NCI-H345 treated with DMSO at 0.1 percent for 48 hours (cell line): ENCODE results near the gene MYBPC2.
"Not testable (repeated sequence)": the region's sequence is repeated elsewhere in the genome, so short reads cannot be mapped to it uniquely, and the experiment has no call there.

Source experiments
- DNase-seq: peaks from one replicate; lab custom pipeline; 2025; ENCODE audit not compliant: unreplicated experiment; lab: John Stamatoyannopoulos, UW

The MYBPC2 gene

GRCh38 chr19:50427318-50427925 is 5.3 kb upstream of the MYBPC2 start:
- no peak for DNase-seq

- no peak for DNase-seq
Measured at GRCh38 chr19:50427997-50428425, 4.7 kb upstream of the MYBPC2 start.

- DNase-seq = no peak
Measured at GRCh38 chr19:50428772-50429463, 3.8 kb upstream of the MYBPC2 start.

- no peak for DNase-seq
Measured at GRCh38 chr19:50430888-50431342, 1.8 kb upstream of the MYBPC2 start.

- DNase-seq = peak; percentile 59
Measured at GRCh38 chr19:50431343-50432220, 1.1 kb upstream of the MYBPC2 start.

- DNase-seq = no peak
Measured at GRCh38 chr19:50433201-50434180, 799 bp downstream of the MYBPC2 start.

GRCh38 chr19:50434525-50434924 is 1.8 kb downstream of the MYBPC2 start:
- peak; percentile 18 for DNase-seq

GRCh38 chr19:50435221-50435620 is 2.5 kb downstream of the MYBPC2 start:
- DNase-seq = no peak

- no peak for DNase-seq
Measured at GRCh38 chr19:50435627-50436026, 2.9 kb downstream of the MYBPC2 start.

- no peak for DNase-seq
Measured at GRCh38 chr19:50437862-50438449, 5.3 kb downstream of the MYBPC2 start.

GRCh38 chr19:50439130-50439529 is 6.4 kb downstream of the MYBPC2 start:
- not testable (repeated sequence) for DNase-seq

- no peak for DNase-seq
Measured at GRCh38 chr19:50444059-50444458, 11.4 kb downstream of the MYBPC2 start.

- DNase-seq = no peak
Measured at GRCh38 chr19:50447053-50447452, 14.4 kb downstream of the MYBPC2 start.

- no peak for DNase-seq
Measured at GRCh38 chr19:50447750-50448149, 15.1 kb downstream of the MYBPC2 start.

- DNase-seq = no peak
Measured at GRCh38 chr19:50449236-50449899, 16.7 kb downstream of the MYBPC2 start.

GRCh38 chr19:50450369-50451222 is 17.9 kb downstream of the MYBPC2 start:
- no peak for DNase-seq

GRCh38 chr19:50451223-50451534 is 18.5 kb downstream of the MYBPC2 start:
- no peak for DNase-seq

- DNase-seq = no peak
Measured at GRCh38 chr19:50453243-50453642, 20.6 kb downstream of the MYBPC2 start.

- DNase-seq = no peak
Measured at GRCh38 chr19:50455992-50456391, 23.3 kb downstream of the MYBPC2 start.
